Suprapubic skin (tissue), 3 donors: ENCODE data around the gene UTS2B.

Experiments
- POLR2AphosphoS5 ChIP-seq, 3 donors: sonication (generic); formaldehyde crosslinking; IDR thresholded peaks; one replicate each; pipeline ENCODE4 v1.6.1; 2017; ENCODE audit warnings: antibody characterized with exemption in 3 of 3
- TF ChIP-seq, protein P1 (sequence below), 2 donors: fragments of 200-600 bp in 1 of 2; fragments of 450-650 bp in 1 of 2; sonication (generic) in 1 of 2; IDR thresholded peaks; one replicate each; pipeline ENCODE4 v1.5.1; 2016 to 2019; ENCODE audit warnings: antibody characterized with exemption in 2 of 2, mild to moderate bottlenecking in 1 of 2, moderate library complexity in 1 of 2

GRCh38 chr3:191353022-191353777 is 22.9 kb upstream of the UTS2B start:
- TF ChIP-seq POLR2AphosphoS5 (IDR thresholded peaks at IDR 0.05), result no peak
- TF ChIP-seq, protein P1, sequence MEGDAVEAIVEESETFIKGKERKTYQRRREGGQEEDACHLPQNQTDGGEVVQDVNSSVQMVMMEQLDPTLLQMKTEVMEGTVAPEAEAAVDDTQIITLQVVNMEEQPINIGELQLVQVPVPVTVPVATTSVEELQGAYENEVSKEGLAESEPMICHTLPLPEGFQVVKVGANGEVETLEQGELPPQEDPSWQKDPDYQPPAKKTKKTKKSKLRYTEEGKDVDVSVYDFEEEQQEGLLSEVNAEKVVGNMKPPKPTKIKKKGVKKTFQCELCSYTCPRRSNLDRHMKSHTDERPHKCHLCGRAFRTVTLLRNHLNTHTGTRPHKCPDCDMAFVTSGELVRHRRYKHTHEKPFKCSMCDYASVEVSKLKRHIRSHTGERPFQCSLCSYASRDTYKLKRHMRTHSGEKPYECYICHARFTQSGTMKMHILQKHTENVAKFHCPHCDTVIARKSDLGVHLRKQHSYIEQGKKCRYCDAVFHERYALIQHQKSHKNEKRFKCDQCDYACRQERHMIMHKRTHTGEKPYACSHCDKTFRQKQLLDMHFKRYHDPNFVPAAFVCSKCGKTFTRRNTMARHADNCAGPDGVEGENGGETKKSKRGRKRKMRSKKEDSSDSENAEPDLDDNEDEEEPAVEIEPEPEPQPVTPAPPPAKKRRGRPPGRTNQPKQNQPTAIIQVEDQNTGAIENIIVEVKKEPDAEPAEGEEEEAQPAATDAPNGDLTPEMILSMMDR (IDR thresholded peaks at IDR 0.05), result no peak
